ENCODE data around the gene ISL2. TPM values are rescaled to one million over a fixed set of nuclear protein-coding genes. Genes with fewer than 3 reads are reported as not detected.

Gene ISL2
- polyA plus RNA-seq, 2 of the 4 experiments (the other 2 are of a cell fraction) = 2.6 to 3.2 TPM

DNA sequence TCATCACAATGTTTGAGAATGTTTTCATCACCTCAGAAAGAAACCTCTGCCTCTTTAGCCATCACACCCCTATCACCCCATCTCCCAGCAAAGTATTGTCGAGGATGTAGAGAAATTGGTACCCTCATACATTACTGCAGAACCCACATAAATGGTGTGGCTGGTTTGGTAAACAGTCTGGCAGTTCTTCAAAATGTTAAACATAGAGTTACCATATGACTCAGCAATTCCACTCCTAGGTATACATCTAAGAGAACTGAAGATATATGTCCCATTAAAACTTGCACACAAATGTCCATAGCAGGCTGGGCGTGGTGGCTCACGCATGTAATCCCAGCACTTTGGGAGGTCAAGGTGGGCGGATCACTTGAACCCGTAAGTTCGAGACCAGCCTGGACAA is 16.6 kb upstream of the ISL2 start:
- no peak overlapping the region for H3K4me3 ChIP-seq
- FAIRE-seq = peak; percentile 65
- H3K9me3 ChIP-seq = no peaks in the 10 kb centered on the region
- CTCF ChIA-PET = interaction anchor here (0.6 to 2.9 kb wide), 3 partner anchors 10 to 388 kb away, joined by 3 to 22 read pairs (median 3); no protein-coding TSS in a partner anchor
- H3K4me2 ChIP-seq = peak overlapping the region; percentile 11; the same call in 1 of the 3 replicates
- POLR2A ChIA-PET = no interaction called here
- ATAC-seq = no peak
- peak overlapping the region; percentile 36 to 69 for H3K27ac ChIP-seq
- H3K4me1 ChIP-seq = peaks cover 15% of the 10 kb centered on the region
- no peak for DNase-seq (ENCODE audit: low read depth in 1 of 2, low spot score in 1 of 2)
- TF ChIP-seq NFE2L2 (conservative IDR thresholded peaks at IDR 0.05; ENCODE audit: low read length) (peak; percentile 61), MAFK (IDR thresholded peaks at IDR 0.05; ENCODE audit: partially characterized antibody) (peak; percentile 93), EHF (CRISPR knock-in tag; IDR thresholded peaks at IDR 0.05) (no peak), CHD4 (IDR thresholded peaks at IDR 0.05; ENCODE audit: borderline replicate concordance) (no peak), FOSL2 (IDR thresholded peaks at IDR 0.05) (no peak), FOSL2 (CRISPR knock-in tag; IDR thresholded peaks at IDR 0.05) (0 out of 2 replicates have a peak, but pooled peaks have one; percentile 17), TP53 (CRISPR knock-in tag; IDR thresholded peaks at IDR 0.05) (no peak)
- TF ChIP-seq, protein P1, sequence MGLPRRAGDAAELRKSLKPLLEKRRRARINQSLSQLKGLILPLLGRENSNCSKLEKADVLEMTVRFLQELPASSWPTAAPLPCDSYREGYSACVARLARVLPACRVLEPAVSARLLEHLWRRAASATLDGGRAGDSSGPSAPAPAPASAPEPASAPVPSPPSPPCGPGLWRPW (IDR thresholded peaks at IDR 0.05) = no peak
- 88% methylated on average over 6 of the region's 6 CpGs for WGBS (ENCODE audit: missing lambda C conversion rate)

DNA sequence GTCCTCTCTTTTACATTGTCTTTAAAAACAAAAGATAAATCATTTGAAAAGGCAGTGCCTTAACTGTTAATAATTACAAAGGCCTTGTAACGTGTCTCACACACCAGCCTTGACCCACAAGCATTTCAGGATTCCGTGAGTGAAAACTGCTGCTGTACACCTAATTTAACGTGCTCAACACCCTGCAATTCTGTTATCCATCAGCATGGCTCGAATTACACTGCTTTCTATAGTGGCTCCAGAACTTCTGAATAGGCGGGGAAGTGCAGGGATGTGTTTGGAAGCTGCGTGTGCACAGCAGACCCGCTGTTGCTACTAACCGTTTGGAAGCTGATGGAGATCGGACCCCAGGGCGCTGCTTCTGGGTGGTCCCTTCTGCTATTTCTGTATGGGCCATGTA is 15.4 kb upstream of the ISL2 start:
- ChIA-PET POLR2A (no interaction called here), CTCF (no interaction called here)
- Histone ChIP-seq H3K9me3 (no peaks in the 10 kb centered on the region), H3K4me1 (peaks cover 12% of the 10 kb centered on the region), H3K4me3 (no peak overlapping the region), H3K4me2 (no peak overlapping the region), H3K27ac (no peak overlapping the region; a peak in 1 of 6 replicates)
- TF ChIP-seq CBX2 (IDR thresholded peaks at IDR 0.05; ENCODE audit: borderline replicate concordance, low read depth) (no peak), EHF (CRISPR knock-in tag; IDR thresholded peaks at IDR 0.05) (no peak)
- 89% methylated on average over 10 of the region's 10 CpGs for WGBS (ENCODE audit: missing lambda C conversion rate)
- no peak for ATAC-seq
- no peak for DNase-seq (ENCODE audit: low read depth in 1 of 2, low spot score in 1 of 2)
- FAIRE-seq = no peak

DNA sequence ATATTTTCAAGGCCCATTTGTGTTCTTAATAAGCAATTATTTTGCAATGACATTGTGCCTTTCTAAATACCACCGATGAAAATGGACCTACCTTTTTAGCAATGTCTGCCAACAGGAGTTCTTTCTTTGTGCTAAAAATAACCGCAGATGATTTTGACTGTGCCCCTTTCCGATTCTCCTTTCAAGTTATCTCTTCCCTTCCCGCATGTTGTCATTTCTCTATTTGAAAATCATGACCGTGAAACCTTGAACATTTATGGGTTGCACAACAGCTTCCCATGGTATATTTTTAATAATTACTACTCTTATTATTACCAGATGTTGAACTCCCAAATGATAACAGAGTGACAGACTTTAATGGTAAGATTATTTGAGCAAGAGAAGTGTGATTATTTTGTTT is 15.0 kb upstream of the ISL2 start:
- Histone ChIP-seq H3K4me1 (peaks cover 12% of the 10 kb centered on the region), H3K4me2 (no peak overlapping the region), H3K4me3 (no peak overlapping the region), H3K27ac (no peak overlapping the region), H3K9me3 (no peaks in the 10 kb centered on the region)
- no peak for TF ChIP-seq ZNF302 (CRISPR knock-in tag; IDR thresholded peaks at IDR 0.05)
- no peak for TF ChIP-seq POLR2AphosphoS2 (conservative IDR thresholded peaks at IDR 0.05; ENCODE audit: low read length)
- ChIA-PET CTCF (interaction anchor here (0.7 to 2.8 kb wide), 2 partner anchors 12 to 36 kb away, joined by 3 to 11 read pairs; no protein-coding TSS in a partner anchor), POLR2A (no interaction called here)
- DNase-seq (ENCODE audit: low read depth in 1 of 2, low spot score in 1 of 2) (no peak), FAIRE-seq (no peak), ATAC-seq (no peak)
- 87% methylated on average over 5 of the region's 5 CpGs for WGBS (ENCODE audit: missing lambda C conversion rate)

DNA sequence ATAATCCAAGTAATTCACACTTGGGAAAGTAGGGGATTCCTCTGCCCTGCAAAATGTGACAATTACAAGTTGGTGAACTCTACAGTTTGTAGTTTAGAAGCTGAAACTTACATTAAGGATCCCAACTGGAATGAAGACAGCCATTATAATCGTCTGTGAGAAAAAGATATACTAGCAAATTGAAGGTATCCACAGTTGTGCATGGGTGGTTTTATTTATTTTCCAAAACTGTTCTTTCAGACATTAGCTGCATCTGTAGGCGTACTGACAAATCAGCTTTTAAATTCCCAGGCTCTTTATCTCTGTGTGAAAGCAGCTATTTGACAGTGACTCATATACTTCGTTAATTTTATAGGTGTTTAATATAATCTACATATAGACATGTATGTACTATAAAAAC is 12.5 kb upstream of the ISL2 start:
- Histone ChIP-seq H3K4me1 (peaks cover 34% of the 10 kb centered on the region), H3K4me2 (no peak overlapping the region), H3K27ac (no peak overlapping the region), H3K9me3 (no peaks in the 10 kb centered on the region), H3K4me3 (no peak overlapping the region)
- FAIRE-seq (no peak), ATAC-seq (no peak), DNase-seq (ENCODE audit: low read depth in 1 of 2, low spot score in 1 of 2) (no peak)
- ChIA-PET POLR2A (no interaction called here), CTCF (interaction anchor here (0.9 to 4.2 kb wide), 6 partner anchors 10 to 134 kb away, joined by 3 to 17 read pairs (median 7); partner anchors contain the start of gene ISL2)
- 64% methylated on average over 3 of the region's 3 CpGs for WGBS (ENCODE audit: missing lambda C conversion rate)
- TF ChIP-seq FOSL2 (IDR thresholded peaks at IDR 0.05) = no peak
- TF ChIP-seq FOSL2 (CRISPR knock-in tag; IDR thresholded peaks at IDR 0.05) = 0 out of 2 replicates have a peak, but pooled peaks have one; percentile 10
- no peak for TF ChIP-seq RCOR1 (IDR thresholded peaks at IDR 0.05; ENCODE audit: low read depth, low read length)
- no peak for TF ChIP-seq ZC3H11A (IDR thresholded peaks at IDR 0.05)
- TF ChIP-seq FOSB (CRISPR knock-in tag; IDR thresholded peaks at IDR 0.05) = no peak
- no peak for TF ChIP-seq CEBPB (IDR thresholded peaks at IDR 0.05)
- TF ChIP-seq CBX2 (IDR thresholded peaks at IDR 0.05; ENCODE audit: borderline replicate concordance, low read depth) = no peak
- TF ChIP-seq HOXB13 (CRISPR knock-in tag; IDR thresholded peaks at IDR 0.05; ENCODE audit: low read depth) = no peak

DNA sequence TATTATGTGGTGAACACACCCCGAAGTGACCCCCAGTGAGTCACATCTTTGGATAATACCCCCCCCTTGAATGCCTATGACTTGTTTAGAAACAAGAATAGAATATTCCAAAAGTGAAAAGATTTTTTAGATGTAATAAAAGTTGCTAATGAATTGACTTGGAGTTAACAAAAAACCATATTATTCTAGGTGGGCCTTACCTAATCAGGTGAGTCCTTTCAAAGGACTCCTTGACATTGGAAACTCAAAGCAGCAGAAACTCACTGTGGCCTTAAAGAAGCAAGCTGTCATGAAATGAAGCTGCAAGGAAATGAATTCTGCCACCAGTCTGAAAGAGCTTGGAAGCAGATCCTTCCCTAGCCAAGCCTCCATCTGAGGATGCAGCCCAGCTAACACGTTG is 10.9 kb upstream of the ISL2 start:
- ChIA-PET CTCF (interaction anchor here (0.9 to 4.2 kb wide), 4 partner anchors 12 to 135 kb away, joined by 3 to 15 read pairs (median 4); no protein-coding TSS in a partner anchor), POLR2A (interaction anchor here (1.2 kb wide), 1 partner anchor 11 kb away, joined by 5 read pairs; the partner anchor contains the start of gene ISL2)
- Histone ChIP-seq H3K9me3 (no peaks in the 10 kb centered on the region), H3K4me1 (peaks cover 34% of the 10 kb centered on the region), H3K4me3 (no peak overlapping the region), H3K4me2 (no peak overlapping the region), H3K27ac (no peak overlapping the region)
- TF ChIP-seq SMC3 (IDR thresholded peaks at IDR 0.05) = no peak
- TF ChIP-seq FOXS1 (CRISPR knock-in tag; IDR thresholded peaks at IDR 0.05) = no peak
- ATAC-seq (no peak), FAIRE-seq (no peak), DNase-seq (ENCODE audit: low read depth in 1 of 2, low spot score in 1 of 2) (no peak)
- 77% methylated on average over 2 of the region's 2 CpGs for WGBS (ENCODE audit: missing lambda C conversion rate)
